ENCODE data around the gene EIF4A3. TPM values are rescaled to one million over a fixed set of nuclear protein-coding genes. Genes with fewer than 3 reads are reported as not detected.

The EIF4A3 gene
- polyA plus RNA-seq, 1 of the 3 experiments (the other 2 are of a cell fraction) = 335 TPM

DNA sequence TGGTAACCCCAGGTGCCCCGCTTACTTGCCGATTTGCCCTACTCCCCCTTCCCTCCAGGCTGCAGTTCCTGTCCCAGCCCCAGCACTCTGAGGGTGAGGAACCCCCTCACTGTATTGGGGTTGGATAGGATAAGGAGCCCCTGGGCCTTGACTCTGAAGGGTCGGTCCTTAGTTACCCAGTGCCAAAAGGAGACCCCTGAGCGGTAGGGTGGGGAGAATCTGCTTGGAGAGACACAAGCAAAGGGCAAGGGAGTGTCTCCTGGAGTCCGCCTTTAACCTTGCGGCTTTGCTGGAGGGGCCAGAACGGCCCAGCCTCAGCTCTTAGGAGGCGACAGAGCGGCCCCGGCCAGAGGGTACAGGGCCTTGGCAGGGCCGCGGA is 35.9 kb upstream of the EIF4A3 start:
- Histone ChIP-seq H3K79me2 (ENCODE audit: insufficient read depth) (no peaks in the 10 kb centered on the region), H3K27ac (ENCODE audit: low read depth in 2 of 2, low read length in 1 of 2) (no peak overlapping the region), H3K9me2 (no peaks in the 10 kb centered on the region), H3F3A (replicated peaks; ENCODE audit: insufficient read depth) (no peaks in the 10 kb centered on the region), H3K4me3 (ENCODE audit: low read depth in 2 of 2, low read length in 1 of 2) (no peak overlapping the region), H3K27me3 (ENCODE audit: insufficient read depth) (no peaks in the 10 kb centered on the region), H3K9me3 (no peaks in the 10 kb centered on the region), H3K36me3 (replicated peaks in 1 of 2; ENCODE audit: control insufficient read depth in 1 of 2, insufficient read depth in 2 of 2, low read length in 1 of 2) (no peaks in the 10 kb centered on the region), H3K4me1 (ENCODE audit: control insufficient read depth in 1 of 2, insufficient read depth in 2 of 2, low read depth in 1 of 2, low read length in 1 of 2) (no peaks in the 10 kb centered on the region; a peak in 1 of 4 replicates), H4K20me1 (ENCODE audit: insufficient read depth) (no peaks in the 10 kb centered on the region), H3K9ac (no peak overlapping the region), H2AFZ (ENCODE audit: low read depth) (no peak overlapping the region), H3K4me2 (no peak overlapping the region)
- POLR2A ChIA-PET = no interaction called here
- TF ChIP-seq, protein P1, sequence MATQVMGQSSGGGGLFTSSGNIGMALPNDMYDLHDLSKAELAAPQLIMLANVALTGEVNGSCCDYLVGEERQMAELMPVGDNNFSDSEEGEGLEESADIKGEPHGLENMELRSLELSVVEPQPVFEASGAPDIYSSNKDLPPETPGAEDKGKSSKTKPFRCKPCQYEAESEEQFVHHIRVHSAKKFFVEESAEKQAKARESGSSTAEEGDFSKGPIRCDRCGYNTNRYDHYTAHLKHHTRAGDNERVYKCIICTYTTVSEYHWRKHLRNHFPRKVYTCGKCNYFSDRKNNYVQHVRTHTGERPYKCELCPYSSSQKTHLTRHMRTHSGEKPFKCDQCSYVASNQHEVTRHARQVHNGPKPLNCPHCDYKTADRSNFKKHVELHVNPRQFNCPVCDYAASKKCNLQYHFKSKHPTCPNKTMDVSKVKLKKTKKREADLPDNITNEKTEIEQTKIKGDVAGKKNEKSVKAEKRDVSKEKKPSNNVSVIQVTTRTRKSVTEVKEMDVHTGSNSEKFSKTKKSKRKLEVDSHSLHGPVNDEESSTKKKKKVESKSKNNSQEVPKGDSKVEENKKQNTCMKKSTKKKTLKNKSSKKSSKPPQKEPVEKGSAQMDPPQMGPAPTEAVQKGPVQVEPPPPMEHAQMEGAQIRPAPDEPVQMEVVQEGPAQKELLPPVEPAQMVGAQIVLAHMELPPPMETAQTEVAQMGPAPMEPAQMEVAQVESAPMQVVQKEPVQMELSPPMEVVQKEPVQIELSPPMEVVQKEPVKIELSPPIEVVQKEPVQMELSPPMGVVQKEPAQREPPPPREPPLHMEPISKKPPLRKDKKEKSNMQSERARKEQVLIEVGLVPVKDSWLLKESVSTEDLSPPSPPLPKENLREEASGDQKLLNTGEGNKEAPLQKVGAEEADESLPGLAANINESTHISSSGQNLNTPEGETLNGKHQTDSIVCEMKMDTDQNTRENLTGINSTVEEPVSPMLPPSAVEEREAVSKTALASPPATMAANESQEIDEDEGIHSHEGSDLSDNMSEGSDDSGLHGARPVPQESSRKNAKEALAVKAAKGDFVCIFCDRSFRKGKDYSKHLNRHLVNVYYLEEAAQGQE (IDR thresholded peaks at IDR 0.05; ENCODE audit: low read depth, low read length) = no peak
- TF ChIP-seq RAD21 (IDR thresholded peaks at IDR 0.05; ENCODE audit: low read length) = no peak
- TF ChIP-seq TEAD4 (IDR thresholded peaks at IDR 0.05; ENCODE audit: borderline replicate concordance, insufficient read depth) = no peak
- no peak for TF ChIP-seq TCF12 (IDR thresholded peaks at IDR 0.05)
- CTCF ChIA-PET = interaction anchor here (1.0 to 1.1 kb wide), 2 partner anchors 9 to 244 kb away, joined by 3 to 4 read pairs; no protein-coding TSS in a partner anchor
- DNase-seq = no peak
- 89% methylated on average over 12 of the region's 12 CpGs for WGBS (ENCODE audit: low lambda C conversion rate)

- no peaks in the 10 kb centered on the region for H3F3A ChIP-seq (replicated peaks; ENCODE audit: insufficient read depth)
- ChIA-PET POLR2A (no interaction called here), CTCF (interaction anchor here (1.1 to 1.6 kb wide), 2 partner anchors 9 to 18 kb away, joined by 3 to 4 read pairs; no protein-coding TSS in a partner anchor)
Measured at GRCh38 chr17:80182118-80182844, 35.4 kb upstream of the EIF4A3 start.

More at GRCh38 chr17:80182118-80182844, 35.4 kb upstream of the EIF4A3 start:
- Histone ChIP-seq H3K27me3 (ENCODE audit: insufficient read depth) (no peaks in the 10 kb centered on the region), H3K36me3 (replicated peaks in 1 of 2; ENCODE audit: control insufficient read depth in 1 of 2, insufficient read depth in 2 of 2, low read length in 1 of 2) (no peaks in the 10 kb centered on the region), H3K4me1 (ENCODE audit: control insufficient read depth in 1 of 2, insufficient read depth in 2 of 2, low read depth in 1 of 2, low read length in 1 of 2) (no peaks in the 10 kb centered on the region; a peak in 1 of 4 replicates), H3K9ac (no peak overlapping the region), H3K4me3 (ENCODE audit: low read depth in 2 of 2, low read length in 1 of 2) (no peak overlapping the region), H3K79me2 (ENCODE audit: insufficient read depth) (no peaks in the 10 kb centered on the region), H2AFZ (ENCODE audit: low read depth) (no peak overlapping the region), H3K27ac (ENCODE audit: low read depth in 2 of 2, low read length in 1 of 2) (no peak overlapping the region), H3K9me2 (no peaks in the 10 kb centered on the region), H4K20me1 (ENCODE audit: insufficient read depth) (no peaks in the 10 kb centered on the region), H3K4me2 (no peak overlapping the region), H3K9me3 (no peaks in the 10 kb centered on the region)
- WGBS (ENCODE audit: low lambda C conversion rate) = 67% methylated on average over 19 of the region's 30 CpGs
- no peak for DNase-seq
- TF ChIP-seq NRF1 (IDR thresholded peaks at IDR 0.05; ENCODE audit: low read depth, low read length) (no peak), SIN3A (IDR thresholded peaks at IDR 0.05; ENCODE audit: borderline replicate concordance, low read depth, low read length) (no peak)
- TF ChIP-seq, protein P2, sequence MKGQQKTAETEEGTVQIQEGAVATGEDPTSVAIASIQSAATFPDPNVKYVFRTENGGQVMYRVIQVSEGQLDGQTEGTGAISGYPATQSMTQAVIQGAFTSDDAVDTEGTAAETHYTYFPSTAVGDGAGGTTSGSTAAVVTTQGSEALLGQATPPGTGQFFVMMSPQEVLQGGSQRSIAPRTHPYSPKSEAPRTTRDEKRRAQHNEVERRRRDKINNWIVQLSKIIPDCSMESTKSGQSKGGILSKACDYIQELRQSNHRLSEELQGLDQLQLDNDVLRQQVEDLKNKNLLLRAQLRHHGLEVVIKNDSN (IDR thresholded peaks at IDR 0.05; ENCODE audit: borderline replicate concordance, low read depth) = no peak
- TF ChIP-seq, protein P3, sequence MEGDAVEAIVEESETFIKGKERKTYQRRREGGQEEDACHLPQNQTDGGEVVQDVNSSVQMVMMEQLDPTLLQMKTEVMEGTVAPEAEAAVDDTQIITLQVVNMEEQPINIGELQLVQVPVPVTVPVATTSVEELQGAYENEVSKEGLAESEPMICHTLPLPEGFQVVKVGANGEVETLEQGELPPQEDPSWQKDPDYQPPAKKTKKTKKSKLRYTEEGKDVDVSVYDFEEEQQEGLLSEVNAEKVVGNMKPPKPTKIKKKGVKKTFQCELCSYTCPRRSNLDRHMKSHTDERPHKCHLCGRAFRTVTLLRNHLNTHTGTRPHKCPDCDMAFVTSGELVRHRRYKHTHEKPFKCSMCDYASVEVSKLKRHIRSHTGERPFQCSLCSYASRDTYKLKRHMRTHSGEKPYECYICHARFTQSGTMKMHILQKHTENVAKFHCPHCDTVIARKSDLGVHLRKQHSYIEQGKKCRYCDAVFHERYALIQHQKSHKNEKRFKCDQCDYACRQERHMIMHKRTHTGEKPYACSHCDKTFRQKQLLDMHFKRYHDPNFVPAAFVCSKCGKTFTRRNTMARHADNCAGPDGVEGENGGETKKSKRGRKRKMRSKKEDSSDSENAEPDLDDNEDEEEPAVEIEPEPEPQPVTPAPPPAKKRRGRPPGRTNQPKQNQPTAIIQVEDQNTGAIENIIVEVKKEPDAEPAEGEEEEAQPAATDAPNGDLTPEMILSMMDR (IDR thresholded peaks at IDR 0.05) = no peak
- TF ChIP-seq, protein P1 (IDR thresholded peaks at IDR 0.05; ENCODE audit: low read depth, low read length) = no peak
